Chondrocyte (in vitro differentiated cells): ENCODE measurements around the gene PANK4. TPM values are rescaled to one million over a fixed set of nuclear protein-coding genes. Genes with fewer than 3 reads are reported as not detected.

ENCODE experiments used
- DNase-seq: peaks from one replicate; pipeline ENCODE4 v3.0.0; 2021; ENCODE audit warnings: mixed read lengths, low spot score
- H3K27ac Mint-ChIP-seq: one replicate; pipeline ENCODE4 v1.8.0; 2021; ENCODE audit warnings: mild to moderate bottlenecking, moderate library complexity, mixed read lengths; ENCODE audit not compliant: unreplicated experiment
- H3K27me3 Mint-ChIP-seq: 2 replicates; pipeline ENCODE4 v1.8.0; 2021; ENCODE audit warnings: low read depth, mixed read lengths
- H3K36me3 Mint-ChIP-seq: 2 replicates; pipeline ENCODE4 v1.8.0; 2021; ENCODE audit warnings: low read depth, mixed read lengths
- H3K4me1 Mint-ChIP-seq: 2 replicates; pipeline ENCODE4 v1.8.0; 2021; ENCODE audit warnings: low read depth, mild to moderate bottlenecking, mixed read lengths
- H3K4me3 Mint-ChIP-seq: one replicate; pipeline ENCODE4 v1.8.0; 2021; ENCODE audit warnings: mild to moderate bottlenecking, moderate library complexity, mixed read lengths; ENCODE audit not compliant: unreplicated experiment
- H3K9me3 Mint-ChIP-seq: 2 replicates; pipeline ENCODE4 v1.8.0; 2021; ENCODE audit warnings: low read depth, mixed read lengths
- CTCF ChIP-seq: fragments of 200-600 bp; sonication (generic); IDR thresholded peaks from 2 replicates; pipeline ENCODE4 v1.5.0; 2021; ENCODE audit warnings: antibody characterized with exemption, mild to moderate bottlenecking, moderate library complexity
- total RNA-seq: library from RNA; stranded (reverse); gene quantifications from 3 replicates; pipeline ENCODE4 v1.2.1, GENCODE V29; 2021

PANK4 gene
- total RNA-seq, 1 donor from 2014 or later, result 19.6 TPM

GRCh38 chr1:2477309-2477708, 49.1 kb downstream of the PANK4 start:
- Mint-ChIP-seq H3K4me3 (no peak overlapping the region), H3K4me1 (no peaks in the 10 kb centered on the region), H3K36me3 (no peaks in the 10 kb centered on the region), H3K27me3 (no peaks in the 10 kb centered on the region), H3K27ac (no peak overlapping the region), H3K9me3 (no peaks in the 10 kb centered on the region)
- DNase-seq, result no peak
- TF ChIP-seq CTCF, result no peak

GRCh38 chr1:2476061-2476999, 50.1 kb downstream of the PANK4 start, which contains the start of gene PLCH2:
TSS of gene PLCH2 (plus strand) at chr1:2476289. CDS start at chr1:2476589, 300 bp downstream.
- Mint-ChIP-seq H3K9me3 (no peaks in the 10 kb centered on the region), H3K27ac (no peak within 1 kb of the TSS), H3K27me3 (no peaks in the 10 kb centered on the region), H3K4me1 (no peaks in the 10 kb centered on the region), H3K4me3 (no peak within 1 kb of the TSS), H3K36me3 (no peaks in the 10 kb centered on the region)
- no peak for TF ChIP-seq CTCF
- no peak for DNase-seq

GRCh38 chr1:2475571-2475970, 50.8 kb downstream of the PANK4 start:
- TF ChIP-seq CTCF, result no peak
- no peak for DNase-seq
- Mint-ChIP-seq H3K4me3 (no peak overlapping the region), H3K36me3 (no peaks in the 10 kb centered on the region), H3K9me3 (no peaks in the 10 kb centered on the region), H3K27ac (no peak overlapping the region), H3K27me3 (no peaks in the 10 kb centered on the region), H3K4me1 (no peaks in the 10 kb centered on the region)

- no peaks in the 10 kb centered on the region for H3K4me1 Mint-ChIP-seq
- H3K9me3 Mint-ChIP-seq, result no peaks in the 10 kb centered on the region
- H3K36me3 Mint-ChIP-seq, result no peaks in the 10 kb centered on the region
- no peak overlapping the region for H3K4me3 Mint-ChIP-seq
- H3K27ac Mint-ChIP-seq, result no peak overlapping the region
- no peaks in the 10 kb centered on the region for H3K27me3 Mint-ChIP-seq
- TF ChIP-seq CTCF, result no peak
- no peak for DNase-seq
Measured at GRCh38 chr1:2474933-2475371, 51.4 kb downstream of the PANK4 start.

GRCh38 chr1:2474104-2474844, 52.1 kb downstream of the PANK4 start:
- Mint-ChIP-seq H3K27me3 (no peaks in the 10 kb centered on the region), H3K4me3 (no peak overlapping the region)

More at GRCh38 chr1:2474104-2474844, 52.1 kb downstream of the PANK4 start:
- Mint-ChIP-seq H3K36me3 (no peaks in the 10 kb centered on the region), H3K4me1 (no peaks in the 10 kb centered on the region), H3K9me3 (no peaks in the 10 kb centered on the region), H3K27ac (no peak overlapping the region)
- TF ChIP-seq CTCF, result no peak
- no peak for DNase-seq
